ENCODE data around the gene REL.

DNA sequence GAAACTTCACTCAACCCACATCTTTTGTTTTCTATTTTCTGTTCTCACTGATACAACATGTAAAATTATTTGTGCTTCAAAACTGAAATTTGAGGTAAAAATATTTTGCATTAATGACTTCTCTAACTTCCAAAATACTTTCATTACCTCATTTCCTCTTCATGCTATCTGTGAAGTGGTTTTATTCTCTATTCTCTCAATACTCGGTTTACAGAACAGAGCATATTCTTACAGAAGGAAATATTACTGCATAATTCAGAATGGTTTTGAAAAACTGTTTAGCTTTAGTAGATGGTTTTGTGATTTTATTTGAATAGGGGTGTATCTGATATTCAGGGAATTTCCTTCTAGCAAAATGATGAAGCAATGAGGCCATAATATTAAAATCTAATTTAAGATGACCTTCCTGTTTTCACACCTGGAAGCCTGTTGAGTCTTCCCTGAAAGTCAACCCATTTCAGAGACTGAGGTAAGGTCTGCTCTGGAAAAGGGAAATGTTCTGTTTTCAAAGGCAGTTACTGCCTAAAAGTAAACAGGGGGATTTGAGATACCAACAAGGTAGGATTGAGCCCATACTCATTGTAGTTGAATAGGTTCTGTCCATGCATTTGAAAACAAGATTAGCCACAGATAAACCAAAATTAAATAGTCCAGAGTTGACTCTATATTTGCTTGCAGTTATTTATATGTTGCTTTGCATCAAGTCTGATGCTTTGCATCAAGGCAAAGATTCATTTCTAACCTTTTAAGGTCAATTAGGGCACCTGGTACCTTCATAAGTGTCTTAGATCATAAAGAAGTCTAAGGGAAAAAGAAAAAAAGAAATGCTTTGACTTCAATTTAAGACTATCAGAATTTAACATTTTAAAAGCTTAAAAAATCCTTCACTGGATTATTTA is 85.4 kb downstream of the REL start:
- TF ChIP-seq CTCF (IDR thresholded peaks at IDR 0.05) (no peak), POLR2A (IDR thresholded peaks at IDR 0.05) (no peak)

Data from sigmoid colon (tissue), 3 donors.